Hippocampal formation (tissue), 2 donors: ENCODE measurements around the gene OGG1.
A peak's percentile ranks its signal among the peaks of the same experiment; 100 is the strongest.

Source experiments
- DNase-seq, 2 donors: peaks; one replicate each; lab custom pipeline; 2025; lab: John Stamatoyannopoulos, UW

OGG1 gene

DNA sequence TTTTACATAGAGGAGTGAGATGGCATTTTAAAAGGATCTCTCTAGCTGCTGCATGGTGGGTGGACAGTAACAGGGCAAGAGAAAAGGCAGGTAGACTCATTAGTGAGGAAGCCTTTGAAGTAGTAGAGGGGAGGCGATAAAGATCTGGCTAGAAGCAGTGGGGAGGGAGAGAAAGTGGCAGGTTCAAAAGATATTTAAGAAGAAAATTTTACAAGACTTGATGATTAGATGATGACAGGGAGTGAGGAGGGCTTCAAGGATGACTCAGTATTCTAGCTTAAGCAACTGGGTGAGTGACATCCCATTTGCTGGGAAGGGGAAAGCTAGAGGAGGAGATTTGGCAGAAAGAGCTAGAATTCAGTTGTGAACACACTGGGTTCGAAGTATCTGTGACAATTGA, 22.0 kb upstream of the OGG1 start:
- no peak for DNase-seq

DNA sequence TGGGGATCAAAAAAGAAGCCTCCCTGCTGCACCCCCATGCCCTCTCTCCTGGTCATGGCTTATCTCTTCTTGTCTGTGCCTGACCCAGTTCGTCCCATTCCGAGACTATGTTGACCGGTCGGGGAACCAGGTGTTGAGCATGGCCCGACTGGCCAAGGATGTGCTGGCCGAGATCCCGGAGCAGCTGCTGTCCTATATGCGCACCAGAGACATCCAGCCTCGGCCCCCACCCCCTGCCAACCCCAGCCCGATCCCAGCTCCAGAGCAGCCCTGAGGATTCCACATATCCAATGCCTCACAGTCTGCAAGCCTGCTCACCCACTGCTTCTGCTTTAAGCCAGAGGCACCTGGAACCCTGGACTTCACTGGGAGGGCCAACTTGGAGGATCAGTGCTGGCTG, 20.3 kb upstream of the OGG1 start:
- no peak for DNase-seq

DNA sequence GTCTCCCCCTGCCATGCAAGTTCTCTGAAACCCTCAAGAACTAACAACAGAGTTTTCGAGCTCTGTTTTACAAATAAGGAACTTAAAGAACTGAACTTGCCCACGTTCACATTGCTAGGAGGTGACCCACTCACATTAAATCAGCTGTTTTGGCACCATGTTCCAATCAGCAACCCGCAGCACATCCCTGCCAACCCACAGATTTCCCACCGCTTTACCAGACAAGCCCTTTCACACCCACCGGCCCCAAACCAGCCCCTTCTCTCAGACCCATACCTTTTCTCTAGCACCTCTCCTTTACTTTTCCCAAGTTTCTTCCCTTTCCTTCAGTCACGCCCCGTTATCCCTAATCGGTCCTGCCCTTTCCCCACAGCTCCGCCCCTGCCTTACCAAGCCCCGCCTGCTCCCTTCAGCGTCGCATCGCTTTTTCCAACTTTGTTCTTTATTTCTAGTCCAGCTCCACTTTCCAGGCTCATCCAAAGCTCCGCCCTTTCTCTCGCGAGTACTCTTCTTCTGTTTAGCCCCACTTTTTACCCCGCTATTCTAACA, 19.0 kb upstream of the OGG1 start:
- DNase-seq, result peak in 1 of 2 donors; percentile 82

DNA sequence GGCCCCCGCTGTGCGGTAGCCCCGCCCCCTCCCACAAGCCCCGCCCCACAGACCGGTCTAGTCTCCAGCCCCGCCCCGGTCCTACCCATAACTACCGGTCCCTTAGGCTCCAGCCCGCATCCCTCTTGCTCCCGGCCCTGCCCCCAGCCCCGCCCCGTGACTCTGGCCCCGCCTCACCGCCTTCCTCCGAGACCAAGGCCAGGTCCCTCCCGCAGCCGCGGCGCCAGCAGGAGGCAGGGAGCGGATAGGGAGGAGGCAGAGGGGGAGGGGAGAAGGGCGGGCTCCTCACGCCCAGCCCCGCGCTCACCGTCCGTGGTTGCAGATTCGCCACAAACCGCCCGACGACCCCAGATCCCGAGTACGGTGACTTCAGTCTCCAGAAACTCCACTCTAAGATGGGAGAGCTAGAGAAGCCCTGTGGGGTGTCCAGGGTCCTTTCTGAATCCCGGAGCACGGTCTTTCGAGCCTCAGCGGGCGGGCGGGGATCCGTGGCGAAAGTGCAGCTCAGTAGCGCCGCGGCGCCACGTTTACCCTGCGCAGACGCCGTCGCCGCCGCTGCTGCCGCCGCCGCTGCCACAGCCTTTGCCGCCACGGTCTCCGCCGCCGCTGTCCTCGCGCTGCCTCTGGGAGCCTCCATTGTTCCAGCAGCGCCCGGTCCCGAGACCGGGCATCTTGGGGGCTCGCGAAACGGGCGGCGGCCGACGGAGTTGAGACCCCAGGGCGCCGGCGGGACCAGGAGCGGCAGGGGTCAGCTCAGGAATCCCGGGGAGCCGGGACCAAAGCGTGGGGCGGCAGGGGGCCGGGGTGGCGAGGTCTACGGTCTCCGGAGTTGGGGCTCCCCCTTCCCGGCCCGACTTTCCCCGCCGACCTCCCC, 18.3 kb upstream of the OGG1 start, which contains the start of gene BRPF1:
TSS of gene BRPF1 (plus strand) at position 530 of the 874 bp plus-strand sequence. CDS start 2,406 bp downstream, outside the sequence.
- peak; percentile 99 to 100 for DNase-seq

DNA sequence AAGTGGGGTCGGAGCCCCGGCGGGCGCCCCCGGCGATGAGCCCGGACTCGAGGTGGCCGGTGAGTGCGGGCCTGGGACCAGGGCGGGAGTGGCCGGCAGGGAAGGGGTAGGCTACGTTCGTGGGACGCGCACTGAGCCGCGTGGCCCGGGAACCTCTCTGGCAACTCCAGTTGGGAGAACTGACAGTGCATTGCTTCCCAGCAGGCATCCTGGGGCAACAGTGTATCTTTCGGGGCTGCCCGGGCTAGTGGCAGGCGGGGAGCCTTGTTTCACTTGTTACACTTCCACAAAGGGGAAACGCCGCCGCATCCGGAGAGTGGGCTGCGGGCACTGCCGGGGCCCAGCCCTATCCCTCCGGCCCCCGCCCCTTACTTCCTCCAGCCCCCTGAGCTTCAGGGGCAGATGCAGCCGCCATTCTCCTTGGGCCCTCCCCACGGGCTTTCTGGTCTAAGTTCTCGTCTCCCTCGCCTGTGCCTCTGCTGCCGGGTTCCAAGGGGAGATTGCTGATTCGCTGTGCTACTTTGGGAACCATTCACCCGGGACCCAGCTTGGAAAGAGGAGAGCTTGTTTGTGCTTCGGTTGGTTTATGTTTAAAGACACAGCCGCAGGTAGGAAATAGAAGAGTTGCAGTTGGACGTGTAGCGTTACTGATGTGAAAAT, 17.5 kb upstream of the OGG1 start:
- DNase-seq, result no peak

DNA sequence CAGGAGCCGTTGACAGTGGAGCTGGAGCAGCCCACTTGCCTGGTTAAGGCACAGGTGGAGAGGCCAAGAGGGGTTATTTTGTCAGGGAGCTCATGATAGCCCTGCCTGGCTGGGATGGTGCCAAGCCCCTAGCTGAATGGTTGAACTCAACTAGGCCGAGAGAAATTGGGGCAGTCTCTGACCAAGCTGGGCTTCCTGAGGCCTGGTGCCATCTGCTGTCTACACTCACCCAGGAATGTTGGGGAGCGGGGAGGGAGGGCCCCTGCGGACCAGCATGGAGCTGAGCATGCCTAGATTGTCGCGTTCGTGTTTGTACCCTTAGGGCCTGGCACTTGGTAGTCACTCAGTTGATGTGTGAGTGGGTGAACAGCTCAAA, 17.0 kb upstream of the OGG1 start:
- DNase-seq, result no peak

DNA sequence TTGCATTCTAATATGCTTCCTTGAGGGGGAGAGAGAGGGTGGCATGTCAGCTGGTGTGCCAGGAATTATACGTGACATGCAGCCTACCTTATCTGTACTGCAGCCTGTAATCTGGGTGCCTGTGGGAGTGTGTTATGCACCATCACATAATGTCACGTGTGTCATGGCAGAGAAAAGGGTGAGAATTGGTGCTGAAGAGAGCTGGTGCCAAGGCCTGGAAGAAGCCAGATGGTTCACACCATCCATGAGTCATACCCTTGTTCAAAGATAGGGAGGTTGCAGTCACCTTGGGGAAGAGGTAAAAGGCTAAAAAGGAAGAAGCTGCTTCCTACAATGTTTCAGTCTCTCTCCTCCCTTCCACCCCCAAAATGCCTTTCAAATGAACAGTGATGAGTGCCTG, 12.9 kb upstream of the OGG1 start:
- peak in 1 of 2 donors; percentile 28 for DNase-seq

DNA sequence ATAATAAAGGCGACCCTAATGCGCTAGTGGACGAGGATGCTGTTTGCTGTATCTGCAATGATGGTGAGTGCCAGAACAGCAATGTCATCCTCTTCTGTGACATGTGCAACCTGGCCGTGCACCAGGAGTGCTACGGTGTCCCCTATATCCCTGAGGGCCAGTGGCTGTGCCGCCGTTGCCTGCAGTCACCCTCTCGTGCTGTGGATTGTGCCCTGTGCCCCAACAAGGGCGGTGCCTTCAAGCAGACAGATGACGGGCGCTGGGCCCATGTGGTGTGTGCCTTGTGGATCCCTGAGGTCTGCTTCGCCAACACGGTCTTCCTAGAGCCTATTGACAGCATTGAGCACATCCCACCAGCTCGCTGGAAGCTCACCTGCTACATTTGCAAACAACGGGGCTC, 10.6 kb upstream of the OGG1 start:
- DNase-seq, result no peak

DNA sequence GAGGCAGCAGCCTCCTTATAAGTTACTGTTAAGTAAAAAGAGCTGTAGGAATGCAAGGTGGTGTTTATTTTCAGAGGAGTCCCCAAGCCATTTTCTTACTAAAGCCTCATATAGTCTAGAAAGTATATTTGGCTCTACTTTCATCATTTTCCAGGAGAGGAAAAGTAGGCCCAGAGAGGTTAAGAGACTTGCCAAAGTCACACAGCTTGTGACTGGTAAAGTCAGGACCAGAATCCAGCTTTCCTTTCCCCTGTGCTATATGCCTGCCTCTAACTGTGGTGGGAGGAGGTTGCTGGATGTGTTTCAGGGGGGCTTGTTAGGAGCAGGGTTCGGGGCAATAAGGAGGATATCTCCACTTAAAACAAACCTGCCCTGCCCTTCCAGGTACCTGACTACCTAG, 7.2 kb upstream of the OGG1 start:
- no peak for DNase-seq

DNA sequence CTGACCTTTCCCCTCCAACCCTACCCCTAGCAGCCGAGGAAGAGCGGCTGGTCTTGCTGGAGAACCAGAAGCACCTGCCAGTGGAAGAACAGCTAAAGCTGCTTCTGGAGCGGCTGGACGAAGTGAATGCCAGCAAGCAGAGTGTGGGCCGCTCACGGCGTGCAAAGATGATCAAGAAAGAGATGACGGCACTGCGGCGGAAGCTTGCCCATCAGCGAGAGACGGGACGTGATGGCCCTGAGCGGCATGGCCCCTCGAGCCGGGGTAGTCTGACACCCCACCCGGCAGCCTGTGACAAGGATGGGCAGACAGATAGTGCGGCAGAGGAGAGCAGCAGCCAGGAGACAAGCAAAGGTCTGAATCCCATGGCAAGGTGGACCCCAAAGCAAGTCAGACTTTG, 6.2 kb upstream of the OGG1 start:
- no peak for DNase-seq

DNA sequence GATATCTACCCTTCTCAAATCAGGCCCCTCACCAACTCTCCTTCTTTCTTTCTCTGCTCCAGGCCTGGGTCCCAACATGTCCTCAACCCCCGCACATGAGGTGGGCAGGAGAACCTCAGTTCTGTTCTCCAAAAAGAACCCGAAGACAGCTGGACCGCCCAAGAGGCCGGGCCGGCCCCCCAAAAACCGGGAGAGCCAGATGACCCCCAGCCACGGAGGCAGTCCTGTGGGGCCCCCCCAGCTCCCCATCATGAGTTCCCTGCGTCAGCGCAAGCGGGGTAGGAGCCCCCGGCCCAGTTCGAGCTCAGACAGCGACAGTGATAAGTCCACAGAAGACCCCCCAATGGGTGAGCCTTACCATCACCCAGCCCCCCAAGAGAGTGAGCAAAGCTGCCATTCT, 5.6 kb upstream of the OGG1 start:
- DNase-seq, result no peak

DNA sequence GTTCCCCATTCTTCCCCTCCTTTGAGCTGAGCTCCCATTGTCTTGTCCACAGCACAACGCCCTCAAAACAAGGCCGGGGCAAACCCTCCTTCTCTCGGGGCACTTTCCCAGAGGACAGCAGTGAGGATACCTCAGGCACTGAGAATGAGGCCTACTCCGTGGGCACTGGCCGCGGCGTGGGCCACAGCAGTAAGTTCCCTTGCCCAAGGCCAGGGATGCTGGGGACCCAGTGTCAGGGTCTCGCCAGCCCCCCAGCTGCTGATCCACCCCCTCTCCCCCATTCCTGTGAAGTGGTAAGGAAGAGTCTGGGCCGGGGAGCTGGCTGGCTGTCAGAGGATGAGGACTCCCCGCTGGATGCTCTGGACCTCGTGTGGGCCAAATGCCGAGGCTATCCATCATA, 4.2 kb upstream of the OGG1 start:
- DNase-seq, result no peak

DNA sequence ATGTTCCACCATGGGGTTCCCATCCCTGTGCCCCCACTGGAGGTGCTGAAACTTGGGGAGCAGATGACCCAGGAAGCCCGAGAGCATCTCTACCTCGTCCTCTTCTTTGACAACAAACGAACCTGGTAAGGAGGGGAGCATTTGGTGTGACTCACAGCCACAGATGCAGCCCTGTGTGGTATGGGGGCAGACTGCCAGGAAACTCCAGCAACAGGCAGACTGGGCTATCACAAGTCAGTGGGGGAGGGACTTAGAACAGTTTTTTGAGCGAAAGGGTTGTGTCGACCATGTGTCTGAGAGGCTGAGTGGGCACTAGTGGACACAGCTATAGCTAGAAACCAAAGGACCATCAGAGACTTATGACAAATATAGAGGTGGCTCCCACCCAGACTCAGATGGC, 3.4 kb upstream of the OGG1 start:
- no peak for DNase-seq

DNA sequence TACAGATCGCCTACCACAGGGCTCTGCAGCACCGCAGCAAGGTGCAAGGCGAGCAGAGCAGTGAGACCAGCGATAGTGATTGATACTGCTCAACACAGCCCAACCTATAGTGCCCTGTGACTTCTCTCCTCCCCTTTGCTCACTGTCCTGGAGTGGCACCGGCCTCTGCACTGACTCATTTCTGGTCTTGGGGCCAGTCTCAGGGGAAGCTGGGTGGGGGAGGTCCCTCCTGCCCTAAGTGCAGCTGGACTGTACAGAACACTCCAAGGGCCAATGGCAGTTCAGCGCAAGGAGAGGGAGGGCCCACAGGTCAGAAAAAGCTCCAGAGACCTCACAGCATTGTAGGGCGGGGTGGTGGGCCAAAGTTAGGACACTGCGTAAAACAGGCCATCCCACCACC, 2.5 kb upstream of the OGG1 start:
- no peak for DNase-seq

DNA sequence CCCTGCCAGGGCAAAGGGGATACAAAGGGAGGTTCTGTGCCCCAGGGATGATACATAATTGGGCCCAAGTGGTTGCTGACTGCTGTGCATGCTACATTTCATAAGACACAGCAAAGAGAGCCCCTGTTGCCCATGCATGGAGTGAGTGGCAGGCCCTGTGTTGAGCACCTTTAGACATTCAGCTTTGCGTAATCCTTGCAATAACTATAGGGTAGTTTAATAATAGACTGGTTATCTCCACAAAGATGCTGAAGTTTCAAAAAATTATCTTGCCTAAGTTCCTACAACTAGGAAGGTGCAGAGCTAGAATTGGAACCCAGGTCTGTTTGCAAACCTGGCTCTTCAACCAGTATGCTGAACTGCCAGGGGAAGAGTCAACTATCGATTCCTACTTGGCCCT, 1.7 kb upstream of the OGG1 start:
- no peak for DNase-seq

DNA sequence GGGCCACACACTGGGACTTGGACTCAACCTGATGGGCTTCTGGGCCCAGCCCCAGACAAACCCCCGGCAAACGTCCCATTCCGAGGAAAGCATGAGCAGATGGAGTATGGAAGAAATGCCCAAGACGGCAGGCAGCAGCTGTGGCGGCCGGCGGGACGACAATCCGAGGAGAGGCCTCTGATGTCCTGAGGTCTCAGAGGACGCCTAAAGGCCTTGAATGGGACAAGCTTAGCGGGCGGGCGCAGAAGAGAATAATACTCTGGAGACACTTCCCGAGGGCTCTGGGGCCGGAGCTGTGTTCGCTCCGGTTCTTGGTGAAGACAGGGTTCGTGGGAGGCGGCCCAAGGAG, 482 bp upstream of the OGG1 start:
- no peak for DNase-seq

DNA sequence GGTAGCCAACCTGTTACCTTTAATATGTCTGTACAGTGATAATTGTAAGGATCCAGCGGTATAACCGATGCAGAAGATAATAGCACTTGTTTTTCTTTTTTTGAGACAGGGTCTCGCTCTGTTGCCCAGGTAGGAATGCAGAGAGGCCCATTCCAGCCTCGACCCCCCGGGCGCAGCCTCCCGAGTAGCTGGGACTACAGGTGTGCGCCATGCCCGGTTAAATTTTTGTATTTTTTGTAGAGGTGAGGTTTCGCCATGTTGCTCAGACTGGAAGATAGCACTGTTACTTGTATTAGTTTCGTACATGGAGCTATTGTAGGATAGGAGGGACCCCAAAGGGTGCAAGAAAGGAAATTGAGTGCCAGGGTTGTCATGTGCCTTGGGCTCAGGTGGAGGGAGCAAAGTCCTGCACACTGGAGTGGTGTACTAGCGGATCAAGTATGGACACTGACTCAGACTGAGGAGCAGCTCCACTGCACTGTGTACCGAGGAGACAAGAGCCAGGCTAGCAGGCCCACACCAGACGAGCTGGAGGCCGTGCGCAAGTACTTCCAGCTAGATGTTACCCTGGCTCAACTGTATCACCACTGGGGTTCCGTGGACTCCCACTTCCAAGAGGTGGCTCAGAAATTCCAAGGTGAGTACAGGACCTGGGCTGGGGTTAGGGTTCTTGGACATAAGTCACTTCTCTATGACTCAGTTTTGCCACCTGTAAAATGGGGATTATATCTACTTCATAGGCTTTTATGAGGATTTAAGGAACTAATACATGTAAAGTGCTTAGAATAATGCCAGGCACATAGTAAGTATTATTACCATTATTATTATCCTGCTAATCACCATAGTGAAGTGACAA, 1.0 kb downstream of the OGG1 start:
- DNase-seq, result no peak

DNA sequence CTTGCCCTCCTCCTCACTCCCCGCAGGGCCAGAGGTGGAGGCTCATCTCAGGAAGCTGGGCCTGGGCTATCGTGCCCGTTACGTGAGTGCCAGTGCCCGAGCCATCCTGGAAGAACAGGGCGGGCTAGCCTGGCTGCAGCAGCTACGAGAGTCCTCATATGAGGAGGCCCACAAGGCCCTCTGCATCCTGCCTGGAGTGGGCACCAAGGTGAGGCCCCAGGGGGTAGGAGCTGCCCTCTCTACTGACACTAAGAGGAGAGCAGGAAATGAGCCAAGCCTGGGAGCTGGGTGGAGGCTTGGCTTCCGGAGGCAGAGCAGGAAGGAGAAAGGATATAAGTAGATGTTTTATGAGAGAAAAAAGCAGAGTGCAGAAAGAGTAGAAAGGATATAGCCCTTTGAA, 4.9 kb downstream of the OGG1 start:
- DNase-seq, result no peak

DNA sequence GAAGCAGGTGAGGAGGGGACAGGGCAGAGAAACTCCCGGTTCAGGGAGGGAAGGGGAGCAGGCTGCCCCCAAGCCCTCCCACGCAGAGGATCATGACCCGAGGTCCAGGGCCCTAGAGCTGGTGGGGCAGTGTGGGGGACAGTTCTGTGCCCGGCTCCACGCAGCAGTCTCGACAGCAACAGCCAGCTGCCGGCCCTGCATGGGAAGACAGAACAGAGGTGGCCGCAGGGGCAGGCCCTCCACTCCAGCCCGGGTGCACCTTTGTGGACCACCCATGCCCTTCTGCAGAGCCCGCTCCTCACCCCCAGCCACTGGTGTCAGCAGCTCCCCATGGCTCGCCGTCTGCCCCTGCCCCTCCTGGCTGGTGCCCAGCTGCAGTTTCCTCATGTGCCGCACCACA, 7.7 kb downstream of the OGG1 start:
- no peak for DNase-seq

DNA sequence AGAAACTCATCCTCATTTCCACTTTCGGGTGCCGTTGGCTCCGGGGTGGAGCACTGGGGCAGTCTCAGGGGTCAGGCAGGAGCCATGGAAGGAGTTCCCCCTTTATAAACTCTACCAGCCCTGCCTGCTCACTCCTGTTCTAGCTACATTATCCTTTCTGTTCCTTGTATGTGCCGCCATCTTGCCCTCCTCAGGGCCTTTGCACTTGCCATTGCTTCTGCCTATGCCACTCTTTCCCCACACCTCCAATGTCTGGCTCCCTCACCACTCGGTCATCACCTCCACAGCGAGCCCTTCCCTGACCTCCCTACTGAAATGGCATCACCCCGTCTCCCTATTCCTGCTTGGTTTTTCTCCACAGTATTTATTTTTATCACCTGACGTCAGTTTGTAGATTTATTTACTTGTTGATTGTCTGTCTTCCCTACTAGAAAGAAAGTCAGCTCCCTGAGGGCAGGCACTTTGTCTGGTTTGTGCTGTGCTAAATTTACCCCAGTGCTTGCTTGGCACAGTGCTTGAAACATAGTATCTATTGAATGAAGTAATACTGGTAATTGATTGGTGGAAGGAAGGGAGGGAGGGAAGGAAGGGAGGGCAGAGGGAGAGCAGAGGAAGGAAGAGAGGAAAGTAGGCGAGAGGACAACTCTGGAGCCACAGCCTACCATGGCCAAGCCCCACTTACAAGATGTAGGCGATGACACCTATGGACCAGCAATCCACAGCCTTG, 11.2 kb downstream of the OGG1 start:
- no peak for DNase-seq

DNA sequence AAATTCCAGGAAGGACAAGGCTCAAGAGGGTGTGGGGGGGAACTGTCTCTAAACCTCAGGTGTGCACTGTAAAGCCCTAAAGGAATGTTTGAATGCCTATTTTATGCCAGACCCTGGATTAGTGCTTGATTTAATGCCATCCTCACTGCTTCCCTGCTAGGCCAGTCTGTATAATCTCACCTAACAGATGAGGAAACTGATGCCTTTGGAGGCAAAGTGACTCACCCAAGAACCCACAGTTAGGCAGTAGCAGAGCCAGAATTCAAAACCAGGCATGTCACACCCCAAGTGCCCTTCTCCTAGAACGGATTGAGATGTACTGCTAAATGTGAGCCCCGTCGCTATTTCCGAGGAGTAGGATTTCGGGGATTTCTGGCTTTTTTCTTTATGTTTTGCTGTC, 12.2 kb downstream of the OGG1 start:
- no peak for DNase-seq

DNA sequence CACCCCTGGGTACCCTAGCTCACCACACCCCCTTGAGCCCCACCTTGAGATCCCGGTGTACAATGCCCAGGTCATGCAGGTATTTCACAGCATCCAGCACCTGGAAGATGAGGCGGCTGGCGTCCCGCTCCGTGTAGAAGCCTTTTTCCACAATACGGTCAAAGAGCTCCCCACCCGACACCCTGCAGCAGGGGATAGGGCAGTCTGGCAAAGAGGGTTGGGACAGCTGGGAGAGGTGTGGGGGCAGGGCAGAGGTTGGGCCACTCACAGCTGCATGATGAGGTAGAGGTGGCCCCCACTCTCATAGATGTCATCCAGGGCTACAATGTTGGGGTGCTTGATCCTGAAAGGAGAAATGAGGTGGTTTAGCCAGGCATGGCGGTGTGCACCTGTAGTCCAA, 13.1 kb downstream of the OGG1 start:
- no peak for DNase-seq
